ENCODE measurements around the gene AFF3.
"Not testable (repeated sequence)": the region's sequence is repeated elsewhere in the genome, so short reads cannot be mapped to it uniquely, and the experiment has no call there.

The AFF3 gene

GRCh38 chr2:100105678-100106054, 36.7 kb downstream of the AFF3 start:
- DNase-seq, result no peak

DNA sequence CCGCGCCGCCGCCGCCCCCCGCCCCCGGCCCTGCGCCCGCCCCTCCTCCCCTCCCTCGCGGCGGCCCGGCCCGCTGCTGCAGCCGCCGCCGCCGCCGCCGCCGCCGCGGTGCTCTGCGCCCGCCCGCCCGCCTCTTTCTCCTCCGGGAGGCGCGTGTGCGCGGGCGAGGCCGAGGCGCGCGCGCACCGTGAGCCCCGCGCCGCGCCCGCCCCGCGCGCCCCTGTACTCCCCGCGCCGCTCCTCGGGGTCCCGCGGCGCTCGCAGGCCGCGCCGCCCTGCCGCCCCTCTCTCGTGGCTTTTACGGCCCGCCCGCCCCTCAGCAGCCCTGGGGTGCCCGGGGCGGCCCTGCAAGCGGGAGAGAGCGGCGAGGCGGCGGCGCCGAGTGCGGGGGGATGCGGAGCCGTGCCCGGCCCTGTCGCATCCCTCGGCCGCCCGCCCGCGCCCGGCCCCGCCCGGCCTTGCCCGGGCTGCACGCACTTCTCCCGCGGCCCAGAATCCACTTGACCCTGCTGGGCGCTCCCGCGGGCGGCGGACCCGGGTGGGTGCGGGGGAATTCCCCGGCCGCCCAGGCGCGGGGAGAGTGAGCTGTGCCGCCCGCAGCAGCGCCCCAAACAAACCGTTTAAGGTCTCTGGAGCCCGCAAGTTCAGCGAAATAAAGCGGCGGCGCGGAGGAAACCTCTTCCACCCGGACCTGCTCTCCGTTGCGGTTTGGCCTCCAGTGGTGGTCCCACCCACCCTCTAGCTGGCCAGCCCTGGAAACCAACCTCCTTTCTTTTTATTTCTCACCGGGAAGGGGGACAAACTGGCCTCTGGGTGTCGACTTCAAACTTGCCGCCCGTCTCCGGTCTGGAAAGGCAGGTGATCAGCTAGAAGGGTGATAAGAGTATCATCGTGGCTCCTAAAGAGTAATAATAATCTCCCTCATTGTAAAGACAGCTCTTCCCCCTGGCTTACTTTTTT, 37.4 kb downstream of the AFF3 start:
- peak; percentile 4 for DNase-seq

- DNase-seq, result not testable (repeated sequence)
Measured at GRCh38 chr2:100104265-100104664, 38.1 kb downstream of the AFF3 start.

DNA sequence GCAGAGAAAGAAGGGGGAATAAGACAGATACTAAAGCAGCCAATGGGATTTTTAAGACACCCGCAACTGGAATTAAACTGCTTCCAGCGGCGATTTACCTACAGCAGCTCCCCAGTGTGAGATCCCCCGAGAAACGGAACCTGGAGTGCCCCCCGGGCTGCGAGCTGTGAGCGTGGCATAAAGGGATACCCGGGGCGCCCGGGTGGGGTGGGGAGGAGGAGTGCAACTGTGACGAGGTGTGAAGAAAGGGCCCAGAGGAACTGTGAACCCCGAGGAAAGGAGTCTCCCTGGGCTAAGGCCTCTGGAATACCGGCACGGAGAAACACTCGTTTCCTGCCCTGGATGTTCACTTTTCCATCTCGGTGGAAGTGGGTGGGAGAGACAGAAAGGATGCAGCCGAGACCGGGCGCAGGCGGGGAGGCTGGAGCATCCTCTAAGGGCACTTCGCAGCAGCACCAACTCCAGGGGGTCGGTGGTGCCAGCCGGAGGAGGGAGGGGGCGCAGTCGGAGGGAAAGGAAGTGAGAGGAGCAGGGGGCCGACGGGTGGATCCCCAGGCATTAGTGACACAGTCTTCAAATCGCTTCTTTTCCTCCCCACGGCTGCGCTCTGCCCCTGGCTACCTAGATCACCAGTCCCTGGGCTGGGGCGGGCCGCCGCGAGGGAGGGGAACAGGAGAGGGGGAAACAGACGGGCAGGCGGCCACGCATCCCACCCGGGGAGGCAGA, 38.7 kb downstream of the AFF3 start:
- not testable (repeated sequence) for DNase-seq

DNA sequence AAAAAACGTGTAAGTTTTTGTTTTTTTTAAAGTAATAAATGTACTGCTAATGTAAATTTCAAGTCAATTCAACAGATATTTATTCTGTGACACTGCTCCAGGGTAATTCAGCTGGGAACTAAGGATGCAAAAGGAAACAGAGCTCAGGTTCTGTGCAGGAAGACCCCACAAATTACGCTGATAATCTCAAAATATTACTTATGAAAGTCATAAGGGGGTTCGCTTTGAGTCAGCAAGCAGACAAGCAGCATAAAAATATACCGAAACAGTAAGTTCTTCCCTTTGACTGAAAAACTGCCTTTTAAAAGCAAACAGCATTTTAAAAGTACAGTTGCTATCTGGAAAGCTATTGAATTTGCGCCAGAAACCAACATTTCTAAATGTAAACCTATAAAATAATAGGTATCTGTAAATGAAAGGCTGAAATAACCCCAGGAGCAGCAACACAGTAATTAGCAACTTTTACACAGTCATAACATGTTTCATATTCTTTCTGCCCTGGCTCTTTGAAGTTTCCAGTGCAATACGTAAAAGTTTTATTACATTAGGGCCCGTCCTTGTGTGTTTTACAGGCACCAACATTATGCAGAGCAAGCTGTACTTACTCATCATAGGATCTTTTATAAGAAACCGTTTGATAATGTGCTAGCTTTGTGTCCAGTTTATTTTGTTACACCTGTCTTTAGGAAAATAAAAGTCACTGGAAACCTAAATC, 39.8 kb downstream of the AFF3 start:
- not testable (repeated sequence) for DNase-seq

- not testable (repeated sequence) for DNase-seq
Measured at GRCh38 chr2:100098855-100099254, 43.5 kb downstream of the AFF3 start.

GRCh38 chr2:100097611-100098294, 44.6 kb downstream of the AFF3 start:
- not testable (repeated sequence) for DNase-seq

- not testable (repeated sequence) for DNase-seq
Measured at GRCh38 chr2:100095845-100096244, 46.5 kb downstream of the AFF3 start.

DNA sequence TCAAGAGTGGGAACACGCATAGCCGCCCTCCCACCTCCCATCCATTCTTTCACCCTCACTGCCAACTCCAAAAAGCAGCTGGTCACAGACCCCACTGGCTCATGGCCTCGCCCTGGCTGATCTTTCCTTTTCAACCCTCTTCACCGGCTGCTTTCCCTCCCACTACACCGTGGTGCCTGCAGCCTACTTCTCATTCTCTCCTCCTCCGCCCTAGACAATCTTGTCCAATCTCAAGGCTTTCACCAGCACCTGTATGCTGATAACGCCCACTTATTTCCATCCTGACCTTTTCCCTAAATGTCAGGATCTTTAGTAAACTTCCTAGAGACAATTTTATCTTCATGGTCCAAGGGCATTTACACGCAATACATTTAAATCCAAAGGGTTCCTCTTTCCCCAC, 50.6 kb downstream of the AFF3 start:
- DNase-seq, result not testable (repeated sequence)

- DNase-seq, result not testable (repeated sequence)
Measured at GRCh38 chr2:100085744-100086143, 56.6 kb downstream of the AFF3 start.

DNA sequence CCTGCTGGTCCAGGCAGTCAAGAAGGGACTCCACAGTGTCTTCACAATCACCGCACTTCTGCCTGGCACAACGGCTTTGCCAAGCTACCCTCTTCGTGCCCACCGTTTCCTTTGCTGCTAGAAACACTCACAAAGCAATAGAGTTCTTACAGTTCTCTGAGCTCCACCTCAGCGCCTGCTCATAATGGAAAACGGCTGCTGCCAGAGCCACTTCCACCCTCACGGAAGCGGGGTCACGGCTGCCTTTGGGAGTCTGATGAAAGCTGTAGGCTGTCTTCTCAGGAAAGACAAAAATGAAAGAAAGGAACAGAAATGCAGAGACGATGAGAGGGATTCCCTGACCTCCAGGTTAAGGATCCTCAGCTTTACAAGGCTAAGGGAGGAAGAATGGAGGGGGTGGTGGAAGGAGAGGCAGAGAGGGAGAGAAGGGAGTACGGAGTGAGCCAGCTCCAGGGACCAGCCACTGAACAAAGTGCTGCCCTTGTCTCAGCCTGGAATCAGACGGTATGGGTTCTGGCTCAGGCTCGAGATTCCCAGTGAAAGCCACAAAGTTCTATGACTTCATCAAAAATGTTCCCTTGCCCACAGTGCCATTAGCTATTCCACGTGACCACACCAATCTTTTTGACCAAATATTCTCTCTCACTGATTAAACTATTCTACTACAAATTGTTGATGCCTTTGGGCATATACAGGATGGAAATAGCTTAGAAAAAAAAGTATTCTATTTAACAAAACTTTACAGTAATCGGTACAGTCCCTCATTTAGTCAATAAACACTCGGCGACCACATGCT, 58.8 kb downstream of the AFF3 start:
- not testable (repeated sequence) for DNase-seq

GRCh38 chr2:100082302-100082978, 60.0 kb downstream of the AFF3 start:
- DNase-seq, result not testable (repeated sequence)

- no peak for DNase-seq
Measured at GRCh38 chr2:100077935-100078334, 64.5 kb downstream of the AFF3 start.

- DNase-seq, result no peak
Measured at GRCh38 chr2:100077456-100077855, 64.9 kb downstream of the AFF3 start.

DNA sequence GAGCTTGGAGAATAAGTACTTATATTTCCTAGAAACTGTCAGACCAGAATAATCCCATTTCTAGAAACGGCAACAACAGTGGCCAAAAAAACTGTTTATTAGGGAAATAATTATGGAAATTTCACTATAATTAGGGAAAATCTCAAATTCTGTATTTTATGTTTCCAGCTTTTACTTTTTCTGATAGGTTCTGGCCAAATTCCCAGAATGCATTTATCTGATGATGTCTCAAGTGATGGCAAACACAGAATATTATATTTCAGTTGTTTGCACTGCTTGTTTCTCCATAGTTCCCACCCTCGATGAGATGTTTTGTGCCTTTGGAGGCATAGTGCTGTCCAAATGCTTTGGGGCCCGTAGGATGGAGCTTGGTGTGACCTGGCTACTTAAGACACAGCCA, 66.9 kb downstream of the AFF3 start:
- DNase-seq, result no peak

- no peak for DNase-seq
Measured at GRCh38 chr2:100073110-100073509, 69.3 kb downstream of the AFF3 start.

GRCh38 chr2:100072503-100072902, 69.9 kb downstream of the AFF3 start:
- DNase-seq, result no peak

DNA sequence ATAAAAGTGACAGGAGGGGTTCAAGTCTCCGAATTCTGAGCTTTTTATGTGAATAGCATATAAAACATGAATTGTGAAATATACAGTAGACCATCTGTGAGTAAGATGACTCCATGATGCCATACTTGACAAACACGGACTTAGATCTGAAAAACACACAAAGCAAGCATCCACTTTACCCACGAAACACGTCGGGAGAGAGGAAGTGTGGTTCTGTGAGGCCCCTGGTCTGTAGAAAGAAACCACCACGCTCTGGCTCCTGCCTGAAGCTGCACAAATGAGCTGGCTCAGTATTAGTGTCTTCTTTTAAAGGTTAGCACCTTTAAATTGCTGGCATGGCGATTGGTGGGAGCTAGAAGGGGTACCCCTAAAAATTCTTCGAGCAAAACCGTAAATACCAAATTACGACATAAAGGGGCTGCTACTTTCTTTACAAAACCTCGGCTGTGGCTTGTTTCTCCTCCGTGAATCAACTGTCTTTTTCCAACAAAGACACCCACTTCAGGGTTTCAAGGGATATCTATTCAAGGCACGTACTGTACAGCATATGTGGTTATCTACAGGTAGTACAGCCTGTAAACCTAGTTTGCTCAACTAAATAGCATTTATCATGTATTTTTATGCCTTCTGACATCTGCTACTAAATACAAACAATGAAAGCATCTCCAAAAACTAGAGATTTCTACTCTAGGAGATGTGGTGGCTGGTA, 70.9 kb downstream of the AFF3 start:
- DNase-seq, result peak; percentile 9

GRCh38 chr2:100070078-100070477, 72.3 kb downstream of the AFF3 start:
- DNase-seq, result no peak

GRCh38 chr2:100068395-100068794, 74.0 kb downstream of the AFF3 start:
- DNase-seq, result no peak

Data from CD4-positive, alpha-beta T cell treated with Interleukin-21 for 1 hour (primary cell).